22Rv1 (cell line): Measurements from ENCODE around the gene SART1.

Experiments used
- ZFX ChIP-seq: fragments of 450-650 bp; IDR thresholded peaks from 2 replicates; pipeline ENCODE4 v1.6.1; 2017; ENCODE audit warnings: antibody characterized with exemption, borderline replicate concordance
- TF ChIP-seq, protein P1 (sequence below): fragments of 450-650 bp; IDR thresholded peaks from 2 replicates; pipeline ENCODE4 v1.5.1; 2017; ENCODE audit warnings: mild to moderate bottlenecking

DNA sequence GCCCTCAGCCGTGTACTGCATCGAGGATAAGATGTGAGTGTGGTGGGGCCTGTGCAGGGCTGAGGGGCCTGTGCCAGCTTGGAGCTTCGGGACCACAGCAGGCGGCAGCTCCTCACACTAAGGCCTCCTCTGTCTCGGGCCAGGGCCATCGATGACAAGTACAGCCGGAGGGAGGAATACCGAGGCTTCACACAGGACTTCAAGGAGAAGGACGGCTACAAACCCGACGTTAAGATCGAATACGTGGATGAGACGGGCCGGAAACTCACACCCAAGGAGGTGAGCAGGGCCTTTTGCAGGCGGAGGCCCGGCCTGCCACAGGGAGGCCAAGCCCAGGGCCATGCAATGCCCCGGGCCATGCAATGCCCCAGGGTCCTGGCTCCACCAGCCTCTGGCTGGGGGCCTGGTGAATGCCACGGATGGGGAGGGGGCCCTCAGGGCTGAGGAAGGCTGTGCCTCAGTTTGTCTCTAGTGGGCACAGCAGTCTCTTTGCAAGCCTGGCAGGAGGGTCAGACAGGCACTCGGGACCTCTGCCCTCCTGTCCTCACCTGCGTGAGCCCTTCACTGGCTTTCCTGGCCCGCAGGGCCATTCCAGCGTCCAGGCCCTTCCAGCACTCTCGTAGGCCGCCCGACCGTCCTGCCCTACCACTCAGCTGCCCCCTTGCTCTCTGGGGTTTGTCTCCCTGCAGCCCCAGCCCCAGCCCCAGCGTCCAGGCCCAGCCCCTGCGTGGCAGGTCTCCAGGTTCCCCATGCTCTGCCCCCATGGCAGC lies 16.3 kb downstream of the SART1 start:
- TF ChIP-seq, protein P1, sequence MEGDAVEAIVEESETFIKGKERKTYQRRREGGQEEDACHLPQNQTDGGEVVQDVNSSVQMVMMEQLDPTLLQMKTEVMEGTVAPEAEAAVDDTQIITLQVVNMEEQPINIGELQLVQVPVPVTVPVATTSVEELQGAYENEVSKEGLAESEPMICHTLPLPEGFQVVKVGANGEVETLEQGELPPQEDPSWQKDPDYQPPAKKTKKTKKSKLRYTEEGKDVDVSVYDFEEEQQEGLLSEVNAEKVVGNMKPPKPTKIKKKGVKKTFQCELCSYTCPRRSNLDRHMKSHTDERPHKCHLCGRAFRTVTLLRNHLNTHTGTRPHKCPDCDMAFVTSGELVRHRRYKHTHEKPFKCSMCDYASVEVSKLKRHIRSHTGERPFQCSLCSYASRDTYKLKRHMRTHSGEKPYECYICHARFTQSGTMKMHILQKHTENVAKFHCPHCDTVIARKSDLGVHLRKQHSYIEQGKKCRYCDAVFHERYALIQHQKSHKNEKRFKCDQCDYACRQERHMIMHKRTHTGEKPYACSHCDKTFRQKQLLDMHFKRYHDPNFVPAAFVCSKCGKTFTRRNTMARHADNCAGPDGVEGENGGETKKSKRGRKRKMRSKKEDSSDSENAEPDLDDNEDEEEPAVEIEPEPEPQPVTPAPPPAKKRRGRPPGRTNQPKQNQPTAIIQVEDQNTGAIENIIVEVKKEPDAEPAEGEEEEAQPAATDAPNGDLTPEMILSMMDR: no peak
- TF ChIP-seq ZFX: no peak
